Measurements from ENCODE around the gene CCDC82. TPM values are rescaled to one million over a fixed set of nuclear protein-coding genes. Genes with fewer than 3 reads are reported as not detected.

The CCDC82 gene
- total RNA-seq, 1 experiment from 2014 or later, result 20.1 TPM

DNA sequence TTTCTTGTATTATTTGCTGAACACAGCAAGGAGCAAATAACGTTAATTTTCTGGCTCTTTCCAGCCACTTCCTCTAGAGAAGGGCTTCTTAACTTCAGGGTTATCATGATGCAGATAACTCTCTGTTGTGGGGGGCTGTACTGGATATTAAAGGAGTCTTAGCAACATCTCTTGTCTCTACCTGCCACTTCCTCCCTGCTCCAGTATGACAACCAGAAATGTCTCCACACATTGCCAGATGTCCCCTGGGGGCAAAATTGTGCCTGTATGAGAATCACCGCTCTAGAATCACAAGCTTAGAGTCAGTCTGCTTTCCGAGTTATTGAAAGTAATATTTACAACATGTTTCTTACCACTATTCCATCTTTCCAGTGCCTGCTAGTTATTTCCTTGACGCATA lies 6.9 kb upstream of the CCDC82 start:
- no peaks in the 10 kb centered on the region for H3K27me3 Mint-ChIP-seq (ENCODE audit: unreplicated experiment)
- TF ChIP-seq, protein P1, sequence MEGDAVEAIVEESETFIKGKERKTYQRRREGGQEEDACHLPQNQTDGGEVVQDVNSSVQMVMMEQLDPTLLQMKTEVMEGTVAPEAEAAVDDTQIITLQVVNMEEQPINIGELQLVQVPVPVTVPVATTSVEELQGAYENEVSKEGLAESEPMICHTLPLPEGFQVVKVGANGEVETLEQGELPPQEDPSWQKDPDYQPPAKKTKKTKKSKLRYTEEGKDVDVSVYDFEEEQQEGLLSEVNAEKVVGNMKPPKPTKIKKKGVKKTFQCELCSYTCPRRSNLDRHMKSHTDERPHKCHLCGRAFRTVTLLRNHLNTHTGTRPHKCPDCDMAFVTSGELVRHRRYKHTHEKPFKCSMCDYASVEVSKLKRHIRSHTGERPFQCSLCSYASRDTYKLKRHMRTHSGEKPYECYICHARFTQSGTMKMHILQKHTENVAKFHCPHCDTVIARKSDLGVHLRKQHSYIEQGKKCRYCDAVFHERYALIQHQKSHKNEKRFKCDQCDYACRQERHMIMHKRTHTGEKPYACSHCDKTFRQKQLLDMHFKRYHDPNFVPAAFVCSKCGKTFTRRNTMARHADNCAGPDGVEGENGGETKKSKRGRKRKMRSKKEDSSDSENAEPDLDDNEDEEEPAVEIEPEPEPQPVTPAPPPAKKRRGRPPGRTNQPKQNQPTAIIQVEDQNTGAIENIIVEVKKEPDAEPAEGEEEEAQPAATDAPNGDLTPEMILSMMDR (IDR thresholded peaks at IDR 0.05; ENCODE audit: unreplicated experiment), result no peak
- no TSS peak for BruUV-seq (replicated peaks)
- peaks cover 2% of the 10 kb centered on the region for H3K4me1 Mint-ChIP-seq (ENCODE audit: low read depth, unreplicated experiment)
- H3K4me3 Mint-ChIP-seq (ENCODE audit: low read depth, unreplicated experiment), result no peak overlapping the region
- no peak overlapping the region for H3K27ac Mint-ChIP-seq (ENCODE audit: unreplicated experiment)
- no peaks in the 10 kb centered on the region for H3K36me3 Mint-ChIP-seq (ENCODE audit: insufficient read depth, unreplicated experiment)
- CTCF ChIA-PET, result no interaction called here
- DNase-seq, result no peak
- H3K9me3 Mint-ChIP-seq (ENCODE audit: low read depth, unreplicated experiment), result no peaks in the 10 kb centered on the region
- intact Hi-C loops (cut with micrococcal nuclease; ENCODE audit: unreplicated experiment), result no loop called here

DNA sequence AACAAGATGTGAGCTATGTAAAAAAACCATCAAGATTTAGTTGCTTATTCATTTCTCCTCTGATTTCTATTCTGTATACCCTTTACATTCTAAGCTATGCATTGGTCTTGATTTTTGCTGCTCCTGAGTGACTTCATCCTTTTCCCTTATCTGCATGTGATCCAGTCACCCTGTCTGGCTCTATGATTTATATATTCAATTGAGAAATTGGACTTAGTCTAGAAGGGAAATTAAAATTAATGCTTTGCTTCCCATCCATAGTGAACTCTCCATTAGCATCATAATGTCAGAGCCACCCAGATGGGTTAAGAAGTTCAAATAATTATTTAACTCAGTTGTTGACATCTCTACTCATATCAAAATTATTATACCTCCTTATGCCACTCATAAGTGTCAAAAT lies 5.1 kb upstream of the CCDC82 start:
- intact Hi-C loops (cut with micrococcal nuclease; ENCODE audit: unreplicated experiment), result loop anchor here (5.0 kb wide), 1 partner anchor 602 kb away; the partner anchor contains the start of gene CEP57
- Mint-ChIP-seq H3K36me3 (ENCODE audit: insufficient read depth, unreplicated experiment) (peaks cover 9% of the 10 kb centered on the region), H3K4me3 (ENCODE audit: low read depth, unreplicated experiment) (no peak overlapping the region), H3K9me3 (ENCODE audit: low read depth, unreplicated experiment) (peaks cover 3% of the 10 kb centered on the region), H3K4me1 (ENCODE audit: low read depth, unreplicated experiment) (peaks cover 18% of the 10 kb centered on the region), H3K27me3 (ENCODE audit: unreplicated experiment) (no peaks in the 10 kb centered on the region), H3K27ac (ENCODE audit: unreplicated experiment) (no peak overlapping the region)
- CTCF ChIA-PET, result interaction anchor here (2.2 kb wide), 1 partner anchor 546 kb away, joined by 21 read pairs; no protein-coding TSS in a partner anchor
- no peak for DNase-seq
- BruUV-seq (replicated peaks), result no TSS peak
- TF ChIP-seq, protein P1 (IDR thresholded peaks at IDR 0.05; ENCODE audit: unreplicated experiment), result no peak

- Mint-ChIP-seq H3K4me1 (ENCODE audit: low read depth, unreplicated experiment) (peaks cover 18% of the 10 kb centered on the region), H3K27me3 (ENCODE audit: unreplicated experiment) (no peaks in the 10 kb centered on the region), H3K27ac (ENCODE audit: unreplicated experiment) (no peak overlapping the region), H3K4me3 (ENCODE audit: low read depth, unreplicated experiment) (no peak overlapping the region), H3K9me3 (ENCODE audit: low read depth, unreplicated experiment) (peaks cover 3% of the 10 kb centered on the region), H3K36me3 (ENCODE audit: insufficient read depth, unreplicated experiment) (peaks cover 18% of the 10 kb centered on the region)
- CTCF ChIA-PET, result interaction anchor here (1.7 to 2.2 kb wide), 2 partner anchors 545 to 558 kb away, joined by 8 to 21 read pairs; no protein-coding TSS in a partner anchor
- intact Hi-C loops (cut with micrococcal nuclease; ENCODE audit: unreplicated experiment), result loop anchor here (2.0 to 5.0 kb wide), 4 partner anchors 339 to 602 kb away; partner anchors contain the start of gene CEP57
- no peak for DNase-seq
- no TSS peak for BruUV-seq (replicated peaks)
- TF ChIP-seq, protein P1 (IDR thresholded peaks at IDR 0.05; ENCODE audit: unreplicated experiment), result peak; percentile 40
These were observed 4.1 kb upstream of the CCDC82 start for GRCh38 chr11:96393753-96394348.

- no peak overlapping the region for H3K4me3 Mint-ChIP-seq (ENCODE audit: low read depth, unreplicated experiment)
- H3K36me3 Mint-ChIP-seq (ENCODE audit: insufficient read depth, unreplicated experiment), result peaks cover 26% of the 10 kb centered on the region
- peaks cover 27% of the 10 kb centered on the region for H3K4me1 Mint-ChIP-seq (ENCODE audit: low read depth, unreplicated experiment)
- DNase-seq, result no peak
- TF ChIP-seq, protein P1 (IDR thresholded peaks at IDR 0.05; ENCODE audit: unreplicated experiment), result no peak
- intact Hi-C loops (cut with micrococcal nuclease; ENCODE audit: unreplicated experiment), result loop anchor here (2.0 to 5.0 kb wide), 4 partner anchors 337 to 600 kb away; partner anchors contain the start of gene CEP57
- H3K9me3 Mint-ChIP-seq (ENCODE audit: low read depth, unreplicated experiment), result peaks cover 3% of the 10 kb centered on the region
- CTCF ChIA-PET, result no interaction called here
- BruUV-seq (replicated peaks), result no TSS peak
- no peak overlapping the region for H3K27ac Mint-ChIP-seq (ENCODE audit: unreplicated experiment)
- no peaks in the 10 kb centered on the region for H3K27me3 Mint-ChIP-seq (ENCODE audit: unreplicated experiment)
These were observed 2.1 kb upstream of the CCDC82 start for GRCh38 chr11:96391698-96392307.

Measured in Calu3 (cell line).